Epithelial cell of esophagus (primary cell): Measurements from ENCODE around the gene SPHK2.

Experiments used
- DNase-seq: peaks from one replicate; pipeline ENCODE4 v3.0.0; 2010; ENCODE audit warnings: low read depth
- H3K4me3 ChIP-seq: 2 replicates; pipeline ENCODE4 v1.5.1; 2011; ENCODE audit warnings: mild to moderate bottlenecking, low read length, control low read depth
- CTCF ChIP-seq: IDR thresholded peaks from 2 replicates; pipeline ENCODE4 v1.5.1; 2011; ENCODE audit warnings: low read depth, mild to moderate bottlenecking, low read length, control low read depth, inconsistent platforms; ENCODE audit not compliant: insufficient read depth; ENCODE audit errors: missing control alignments

The SPHK2 gene

GRCh38 chr19:48635966-48636858, 16.9 kb downstream of the SPHK2 start:
- DNase-seq: no peak
- peak overlapping the region; percentile 83 for H3K4me3 ChIP-seq
- no peak for TF ChIP-seq CTCF

GRCh38 chr19:48636859-48637448, 17.6 kb downstream of the SPHK2 start, which contains the start of gene DBP:
DBP (minus strand) TSS chr19:48637379; CDS start chr19:48636994, 385 bp downstream.
- TF ChIP-seq CTCF: no peak
- H3K4me3 ChIP-seq: peak within 1 kb of the TSS; percentile 83
- no peak for DNase-seq

GRCh38 chr19:48637449-48637947, 18.2 kb downstream of the SPHK2 start:
- H3K4me3 ChIP-seq: peak overlapping the region; percentile 83
- no peak for TF ChIP-seq CTCF
- peak; percentile 99 for DNase-seq

- TF ChIP-seq CTCF: peak; percentile 24
- peak overlapping the region; percentile 83 for H3K4me3 ChIP-seq
- peak; percentile 93 for DNase-seq
Observed at GRCh38 chr19:48637948-48638830, 18.9 kb downstream of the SPHK2 start.

GRCh38 chr19:48638831-48639381, 19.6 kb downstream of the SPHK2 start:
- DNase-seq: no peak
- no peak overlapping the region for H3K4me3 ChIP-seq
- TF ChIP-seq CTCF: no peak
